ENCODE results near the gene CD47. TPM values are rescaled to one million over a fixed set of nuclear protein-coding genes. Genes with fewer than 3 reads are reported as not detected.

CD47 gene
- total and polyA plus RNA-seq, 7 donors = 10.8 to 74.9 (median 61.4) TPM

DNA sequence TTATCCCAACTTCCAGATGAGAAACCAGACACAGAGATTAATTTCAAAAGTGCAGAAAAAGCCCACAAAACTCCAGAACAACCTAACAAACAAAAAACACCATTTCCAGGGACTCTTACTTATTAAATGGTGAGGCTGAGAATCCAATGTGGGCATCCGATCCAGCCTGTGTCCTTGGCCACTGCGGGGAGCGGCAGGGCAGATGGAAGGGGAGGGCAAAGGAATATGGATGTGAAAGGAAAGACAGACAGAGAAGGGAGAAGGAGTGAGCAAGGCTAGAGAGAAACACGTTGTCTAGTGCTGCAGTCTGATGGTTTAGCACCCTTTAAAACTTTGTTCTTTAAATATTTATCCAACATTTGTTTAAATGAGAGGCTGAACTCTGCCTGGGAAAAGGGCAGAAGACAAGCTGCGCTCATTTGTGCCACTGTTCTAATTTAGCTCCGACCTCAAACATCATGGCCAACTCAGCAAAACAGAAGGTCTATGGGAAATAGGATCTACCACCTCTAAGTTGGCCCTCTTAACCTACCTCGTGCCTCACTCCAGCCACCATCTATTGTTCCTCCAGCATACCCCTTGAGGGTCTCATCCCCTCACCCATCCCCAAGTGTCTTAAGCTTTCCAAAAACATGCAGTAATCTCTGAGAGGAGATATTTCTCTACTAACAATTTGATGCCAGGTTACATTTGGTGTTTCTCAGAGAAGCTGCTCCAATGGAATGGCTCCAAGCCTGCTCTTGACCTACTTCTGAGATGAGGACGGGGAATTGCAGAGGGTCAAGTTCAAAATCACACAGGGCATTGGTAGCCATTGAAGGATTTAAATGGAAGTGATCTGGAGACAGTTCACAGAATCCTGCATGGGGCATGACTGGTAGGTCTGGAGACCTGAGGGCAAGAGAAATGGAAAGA, 77.4 kb downstream of the CD47 start:
- no peak for TF ChIP-seq POLR2AphosphoS5 (IDR thresholded peaks at IDR 0.05)
- no peak for TF ChIP-seq EP300 (IDR thresholded peaks at IDR 0.05)
- no peak for TF ChIP-seq POLR2A (IDR thresholded peaks at IDR 0.05)
- TF ChIP-seq, protein P1, sequence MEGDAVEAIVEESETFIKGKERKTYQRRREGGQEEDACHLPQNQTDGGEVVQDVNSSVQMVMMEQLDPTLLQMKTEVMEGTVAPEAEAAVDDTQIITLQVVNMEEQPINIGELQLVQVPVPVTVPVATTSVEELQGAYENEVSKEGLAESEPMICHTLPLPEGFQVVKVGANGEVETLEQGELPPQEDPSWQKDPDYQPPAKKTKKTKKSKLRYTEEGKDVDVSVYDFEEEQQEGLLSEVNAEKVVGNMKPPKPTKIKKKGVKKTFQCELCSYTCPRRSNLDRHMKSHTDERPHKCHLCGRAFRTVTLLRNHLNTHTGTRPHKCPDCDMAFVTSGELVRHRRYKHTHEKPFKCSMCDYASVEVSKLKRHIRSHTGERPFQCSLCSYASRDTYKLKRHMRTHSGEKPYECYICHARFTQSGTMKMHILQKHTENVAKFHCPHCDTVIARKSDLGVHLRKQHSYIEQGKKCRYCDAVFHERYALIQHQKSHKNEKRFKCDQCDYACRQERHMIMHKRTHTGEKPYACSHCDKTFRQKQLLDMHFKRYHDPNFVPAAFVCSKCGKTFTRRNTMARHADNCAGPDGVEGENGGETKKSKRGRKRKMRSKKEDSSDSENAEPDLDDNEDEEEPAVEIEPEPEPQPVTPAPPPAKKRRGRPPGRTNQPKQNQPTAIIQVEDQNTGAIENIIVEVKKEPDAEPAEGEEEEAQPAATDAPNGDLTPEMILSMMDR (IDR thresholded peaks at IDR 0.05) = no peak
- H3K36me3 ChIP-seq = no peaks in the 10 kb centered on the region
- no peaks in the 10 kb centered on the region for H3K27me3 ChIP-seq
- DNase-seq = no peak
- peaks cover 0 to 11% (median 5%) of the 10 kb centered on the region in 4 donors for H3K4me1 ChIP-seq
- peak overlapping the region in 1 of 4 donors; percentile 35 for H3K27ac ChIP-seq
- no peaks in the 10 kb centered on the region for H3K9me3 ChIP-seq
- WGBS, 2 donors = 79 to 85% methylated on average over 8 of the region's 8 CpGs
- no peak overlapping the region for H3K4me3 ChIP-seq
- intact Hi-C loops (cut with DNase I) = no loop called here

DNA sequence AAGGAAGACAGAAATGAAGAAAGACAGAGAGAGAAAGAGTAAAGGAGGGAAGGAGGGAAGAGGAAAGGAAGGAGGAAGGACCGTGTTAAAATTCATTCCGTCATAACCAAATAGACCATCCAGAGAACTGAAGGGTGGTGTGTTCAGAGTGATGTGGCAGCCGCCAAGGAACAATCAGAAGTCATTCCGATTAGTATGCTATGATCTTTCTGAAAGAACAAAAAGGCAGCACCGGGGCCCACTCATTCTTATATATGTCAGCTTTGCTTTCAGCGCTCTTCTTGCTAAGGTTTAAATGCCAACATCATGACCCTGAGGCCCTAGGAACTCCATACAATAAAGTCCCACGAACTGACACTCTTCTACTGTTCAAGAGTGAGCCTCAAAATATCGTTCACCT, 78.5 kb downstream of the CD47 start:
- H3K36me3 ChIP-seq = no peaks in the 10 kb centered on the region
- intact Hi-C loops (cut with DNase I) = no loop called here
- no peak overlapping the region for H3K4me3 ChIP-seq
- 95% methylated on average over 8 of the region's 8 CpGs for WGBS, 2 donors
- H3K27ac ChIP-seq = no peak overlapping the region
- TF ChIP-seq, protein P1 (IDR thresholded peaks at IDR 0.05) = no peak
- TF ChIP-seq POLR2A (IDR thresholded peaks at IDR 0.05) = no peak
- TF ChIP-seq POLR2AphosphoS5 (IDR thresholded peaks at IDR 0.05) = no peak
- TF ChIP-seq EP300 (IDR thresholded peaks at IDR 0.05) = no peak
- no peak for DNase-seq
- H3K27me3 ChIP-seq = no peaks in the 10 kb centered on the region
- peaks cover 0 to 11% (median 6%) of the 10 kb centered on the region in 4 donors for H3K4me1 ChIP-seq
- no peaks in the 10 kb centered on the region for H3K9me3 ChIP-seq

DNA sequence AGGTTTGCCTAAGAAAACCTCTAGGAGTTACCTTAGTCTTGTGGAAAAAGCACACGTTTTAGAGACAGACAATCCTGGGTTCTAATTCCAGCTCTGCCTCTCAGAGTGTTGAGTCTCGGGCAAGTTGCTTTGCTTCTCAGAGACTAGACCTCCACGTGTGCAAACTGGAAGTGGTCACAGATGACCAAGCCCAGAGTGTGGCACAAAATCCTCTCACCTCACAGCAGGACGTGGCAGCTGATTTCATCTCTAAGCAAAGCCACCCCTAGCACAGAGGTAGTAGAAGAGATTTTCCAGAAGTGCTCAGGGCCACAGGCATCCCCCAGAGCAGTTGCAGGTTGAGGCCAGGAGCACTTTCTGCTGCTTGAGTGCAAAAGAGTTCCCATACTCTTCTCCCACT, 79.2 kb downstream of the CD47 start:
- TF ChIP-seq EP300 (IDR thresholded peaks at IDR 0.05) (no peak), POLR2A (IDR thresholded peaks at IDR 0.05) (no peak), POLR2AphosphoS5 (IDR thresholded peaks at IDR 0.05) (no peak)
- TF ChIP-seq, protein P1 (IDR thresholded peaks at IDR 0.05) = no peak
- no peaks in the 10 kb centered on the region for H3K36me3 ChIP-seq
- no peak for DNase-seq
- 78 to 87% methylated on average over 4 of the region's 4 CpGs for WGBS, 2 donors
- no peak overlapping the region for H3K4me3 ChIP-seq
- H3K27me3 ChIP-seq = no peaks in the 10 kb centered on the region
- no peak overlapping the region for H3K27ac ChIP-seq
- intact Hi-C loops (cut with DNase I) = no loop called here
- peaks cover 0 to 17% (median 13%) of the 10 kb centered on the region in 4 donors for H3K4me1 ChIP-seq
- H3K9me3 ChIP-seq = no peaks in the 10 kb centered on the region

DNA sequence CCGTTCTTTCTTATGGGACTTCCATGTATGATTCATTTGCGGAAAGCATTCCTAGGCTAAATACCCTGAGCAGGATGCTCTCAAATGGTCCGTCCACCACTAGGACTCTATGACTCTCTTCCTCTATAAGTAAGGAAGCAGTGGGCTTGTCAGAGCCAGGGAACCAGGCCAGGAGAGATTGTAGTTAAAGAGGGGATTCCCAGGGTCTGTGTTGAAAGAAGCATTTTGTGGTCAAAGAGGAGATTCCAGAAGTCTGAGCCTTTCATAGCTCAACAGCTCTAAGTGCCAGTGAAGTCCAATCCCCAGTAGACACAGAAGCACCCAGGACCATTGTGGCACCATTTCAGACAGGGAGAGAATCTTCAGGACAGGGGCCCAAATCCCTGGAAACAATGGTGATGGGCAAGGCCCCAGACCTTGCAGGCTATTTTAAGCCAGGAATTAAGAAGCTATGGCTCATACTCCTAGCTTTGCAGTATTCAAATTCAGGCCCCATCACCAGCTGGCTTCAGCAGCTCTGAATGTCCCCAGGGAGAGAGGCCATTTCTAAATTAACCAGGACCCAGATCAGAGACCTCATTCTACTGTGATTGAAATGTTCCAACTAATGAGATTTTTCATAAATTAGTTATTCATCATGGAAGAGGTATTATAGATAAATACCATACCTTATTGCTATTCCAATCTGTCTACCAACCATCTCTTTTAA, 81.7 kb downstream of the CD47 start:
- Histone ChIP-seq H3K4me3 (no peak overlapping the region), H3K4me1 (peaks cover 0 to 27% (median 23%) of the 10 kb centered on the region in 4 donors), H3K27ac (no peak overlapping the region), H3K9me3 (no peaks in the 10 kb centered on the region), H3K27me3 (no peaks in the 10 kb centered on the region), H3K36me3 (no peaks in the 10 kb centered on the region)
- intact Hi-C loops (cut with DNase I) = no loop called here
- TF ChIP-seq EP300 (IDR thresholded peaks at IDR 0.05) = no peak
- TF ChIP-seq, protein P1 (IDR thresholded peaks at IDR 0.05) = no peak
- TF ChIP-seq POLR2A (IDR thresholded peaks at IDR 0.05) = no peak
- no peak for TF ChIP-seq POLR2AphosphoS5 (IDR thresholded peaks at IDR 0.05)
- 89% methylated on average over 3 of the region's 3 CpGs for WGBS, 2 donors
- DNase-seq = no peak

Measured in sigmoid colon (tissue), 7 donors.